HG03280 (cell line): ENCODE results near the gene ZNF684.
"Not testable (repeated sequence)": the region's sequence is repeated elsewhere in the genome, so short reads cannot be mapped to it uniquely, and the experiment has no call there.

Experiments used
- ATAC-seq: cut with Tn5 transposase; IDR thresholded peaks from one replicate; pipeline ENCODE4 v1.9.1; 2021; ENCODE audit warnings: mild to moderate bottlenecking, moderate library complexity; ENCODE audit not compliant: unreplicated experiment

The ZNF684 gene

GRCh38 chr1:40567825-40568224 lies 36.4 kb downstream of the ZNF684 start:
- ATAC-seq, result no peak

GRCh38 chr1:40574805-40575204 lies 43.4 kb downstream of the ZNF684 start:
- ATAC-seq, result not testable (repeated sequence)

GRCh38 chr1:40575336-40575735 lies 43.9 kb downstream of the ZNF684 start:
- ATAC-seq, result no peak

GRCh38 chr1:40582116-40582515 lies 50.7 kb downstream of the ZNF684 start:
- ATAC-seq, result no peak

- ATAC-seq, result no peak
Observed at GRCh38 chr1:40583980-40584379, 52.5 kb downstream of the ZNF684 start.

GRCh38 chr1:40588586-40588985 lies 57.1 kb downstream of the ZNF684 start:
- no peak for ATAC-seq

- no peak for ATAC-seq
Observed at GRCh38 chr1:40592107-40592803, 60.8 kb downstream of the ZNF684 start.

GRCh38 chr1:40593449-40594186 lies 62.2 kb downstream of the ZNF684 start:
- no peak for ATAC-seq

- no peak for ATAC-seq
Observed at GRCh38 chr1:40594187-40594531, 62.7 kb downstream of the ZNF684 start.

- no peak for ATAC-seq
Observed at GRCh38 chr1:40595623-40596022, 64.2 kb downstream of the ZNF684 start.
